ENCODE data around the gene FADD.

Gene FADD

GRCh38 chr11:70169127-70169526 is 34.0 kb upstream of the FADD start:
- in situ Hi-C loops (cut with MboI; ENCODE audit: low pct_unique_long_range_greater_than_20kb, low sequenced_read_pairs, unreplicated experiment) = no loop called here

GRCh38 chr11:70169632-70170031 is 33.5 kb upstream of the FADD start:
- no peak for TF ChIP-seq CTCF (IDR thresholded peaks at IDR 0.05; ENCODE audit: extremely low read depth, insufficient read depth, missing control alignments)
- in situ Hi-C loops (cut with MboI; ENCODE audit: low pct_unique_long_range_greater_than_20kb, low sequenced_read_pairs, unreplicated experiment) = no loop called here
- DNase-seq (ENCODE audit: low spot score) = no peak

More at GRCh38 chr11:70169127-70169526, 34.0 kb upstream of the FADD start:
- no peak for DNase-seq (ENCODE audit: low spot score)
- no peak for TF ChIP-seq CTCF (IDR thresholded peaks at IDR 0.05; ENCODE audit: extremely low read depth, insufficient read depth, missing control alignments)

GRCh38 chr11:70170596-70171210 is 32.4 kb upstream of the FADD start:
- in situ Hi-C loops (cut with MboI; ENCODE audit: low pct_unique_long_range_greater_than_20kb, low sequenced_read_pairs, unreplicated experiment) = no loop called here

GRCh38 chr11:70173018-70173417 is 30.1 kb upstream of the FADD start:
- in situ Hi-C loops (cut with MboI; ENCODE audit: low pct_unique_long_range_greater_than_20kb, low sequenced_read_pairs, unreplicated experiment) = no loop called here
- TF ChIP-seq CTCF (IDR thresholded peaks at IDR 0.05; ENCODE audit: extremely low read depth, insufficient read depth, missing control alignments) = no peak
- no peak for DNase-seq (ENCODE audit: low spot score)

More at GRCh38 chr11:70170596-70171210, 32.4 kb upstream of the FADD start:
- no peak for TF ChIP-seq CTCF (IDR thresholded peaks at IDR 0.05; ENCODE audit: extremely low read depth, insufficient read depth, missing control alignments)
- DNase-seq (ENCODE audit: low spot score) = no peak

- in situ Hi-C loops (cut with MboI; ENCODE audit: low pct_unique_long_range_greater_than_20kb, low sequenced_read_pairs, unreplicated experiment) = loop anchor here (25.0 kb wide), 1 partner anchor 487 kb away; the partner anchor contains the start of gene LTO1
- DNase-seq (ENCODE audit: low spot score) = no peak
- no peak for TF ChIP-seq CTCF (IDR thresholded peaks at IDR 0.05; ENCODE audit: extremely low read depth, insufficient read depth, missing control alignments)
Measured at GRCh38 chr11:70174547-70175235, 28.4 kb upstream of the FADD start.

GRCh38 chr11:70175236-70175698 is 27.8 kb upstream of the FADD start:
- no peak for TF ChIP-seq CTCF (IDR thresholded peaks at IDR 0.05; ENCODE audit: extremely low read depth, insufficient read depth, missing control alignments)
- in situ Hi-C loops (cut with MboI; ENCODE audit: low pct_unique_long_range_greater_than_20kb, low sequenced_read_pairs, unreplicated experiment) = loop anchor here (25.0 kb wide), 1 partner anchor 488 kb away; the partner anchor contains the start of gene LTO1
- no peak for DNase-seq (ENCODE audit: low spot score)

All from GM13977 (cell line).